GM23248 (cell line): ENCODE measurements around the gene MBTPS1. TPM values are rescaled to one million over a fixed set of nuclear protein-coding genes. Genes with fewer than 3 reads are reported as not detected.
"Not testable (repeated sequence)": the region's sequence is repeated elsewhere in the genome, so short reads cannot be mapped to it uniquely, and the experiment has no call there.

Experiments
- DNase-seq: peaks from one replicate; pipeline ENCODE4 v3.0.0-alpha.2; 2015
- H2AFZ ChIP-seq: fragments of 200-600 bp; sonication (generic); 2 replicates; pipeline ENCODE4 v1.6.1; 2016; ENCODE audit warnings: antibody characterized with exemption
- H3F3A ChIP-seq: fragments of 200-600 bp; sonication (generic); 2 replicates; pipeline ENCODE4 v1.6.1; 2016; ENCODE audit warnings: mild to moderate bottlenecking, antibody characterized with exemption, mixed run types; ENCODE audit not compliant: insufficient read depth
- H3K27ac ChIP-seq: fragments of 200-600 bp; sonication (generic); 2 replicates; pipeline ENCODE4 v1.5.1; 2016; ENCODE audit warnings: mild to moderate bottlenecking
- H3K27me3 ChIP-seq: fragments of 200-600 bp; sonication (generic); replicated peaks from 2 replicates; pipeline ENCODE4 v1.6.1; 2016; ENCODE audit warnings: mild to moderate bottlenecking; ENCODE audit not compliant: insufficient read depth
- H3K36me3 ChIP-seq: fragments of 200-600 bp; sonication (generic); 2 replicates; pipeline ENCODE4 v1.6.1; 2016; ENCODE audit warnings: low read depth, mild to moderate bottlenecking
- H3K4me1 ChIP-seq: fragments of 200-600 bp; sonication (generic); 2 replicates; pipeline ENCODE4 v1.6.1; 2016; ENCODE audit warnings: mild to moderate bottlenecking; ENCODE audit not compliant: insufficient read depth
- H3K4me2 ChIP-seq: fragments of 200-600 bp; sonication (generic); one replicate; pipeline ENCODE4 v1.6.1; 2016; ENCODE audit warnings: mild to moderate bottlenecking; ENCODE audit not compliant: unreplicated experiment
- H3K4me3 ChIP-seq: fragments of 200-600 bp; sonication (generic); 2 replicates; pipeline ENCODE4 v1.5.1; 2016; ENCODE audit warnings: mild to moderate bottlenecking
- H3K79me2 ChIP-seq: fragments of 200-600 bp; sonication (generic); 2 replicates; pipeline ENCODE4 v1.6.1; 2016; ENCODE audit warnings: mild to moderate bottlenecking; ENCODE audit not compliant: insufficient read depth
- H3K9ac ChIP-seq: fragments of 200-600 bp; sonication (generic); 2 replicates; pipeline ENCODE4 v1.6.1; 2016; ENCODE audit warnings: mild to moderate bottlenecking
- H3K9me2 ChIP-seq: fragments of 200-600 bp; sonication (generic); 2 replicates; pipeline ENCODE4 v1.6.1; 2016; ENCODE audit warnings: mixed run types, mild to moderate bottlenecking, moderate library complexity; ENCODE audit not compliant: insufficient read depth
- H3K9me3 ChIP-seq: fragments of 200-600 bp; sonication (generic); one replicate; pipeline ENCODE4 v1.6.1; 2017; ENCODE audit warnings: low read depth
- H4K20me1 ChIP-seq: fragments of 200-600 bp; sonication (generic); 2 replicates; pipeline ENCODE4 v1.6.0; 2016; ENCODE audit not compliant: insufficient read depth
- EZH2 ChIP-seq: fragments of 200-600 bp; sonication (generic); IDR thresholded peaks from 2 replicates; pipeline ENCODE4 v1.6.1; 2018; ENCODE audit warnings: antibody characterized with exemption, mild to moderate bottlenecking; ENCODE audit not compliant: insufficient read depth, poor library complexity, severe bottlenecking
- EZH2phosphoT487 ChIP-seq: fragments of 200-600 bp; sonication (generic); IDR thresholded peaks from 2 replicates; pipeline ENCODE4 v1.6.1; 2018; ENCODE audit warnings: antibody characterized with exemption, moderate library complexity, mild to moderate bottlenecking, low read depth; ENCODE audit not compliant: insufficient read depth
- WGBS, 2 experiments: methylation state at CpG; one replicate each; pipeline ENCODE4 v1.1.6; 2015 to 2017; ENCODE audit warnings: low lambda C conversion rate in 2 of 2, low coverage in 1 of 2; ENCODE audit errors: missing lambda C conversion rate in 2 of 2; 5-methylcytosine and 5-hydroxymethylcytosine counted together
- in situ Hi-C: fragments of 300-500 bp; cut with MboI; formaldehyde crosslinking; loops from 2 replicates; pipeline ENCODE4 v1.15.0; 2020
- polyA plus RNA-seq: library from polyadenylated mRNA; unstranded; fragments of >200 nt; fragmentation: Nextera tagmentation; extraction: Ambion mirVana; gene quantifications from 2 replicates; pipeline ENCODE4 v1.2.1, GENCODE V29; 2016
- total RNA-seq: library from RNA; depleted of rRNA; stranded (reverse); fragments of >200 nt; shearing (Covaris generic); gene quantifications from 2 replicates; pipeline ENCODE4 v1.2.3, GENCODE V29; 2014

The MBTPS1 gene
- total and polyA plus RNA-seq, 2 experiments from 2014 or later = 84.0 to 95.7 TPM

- Histone ChIP-seq H2AFZ (peak overlapping the region; percentile 88), H3K9me3 (no peaks in the 10 kb centered on the region), H3K4me3 (peak overlapping the region; percentile 95), H3K9me2 (no peaks in the 10 kb centered on the region), H3K27ac (peak overlapping the region; percentile 76), H3K27me3 (no peaks in the 10 kb centered on the region), H3K36me3 (no peaks in the 10 kb centered on the region), H3K4me2 (peak overlapping the region; percentile 96), H3K79me2 (peaks cover 59% of the 10 kb centered on the region), H3K9ac (peak overlapping the region; percentile 92), H4K20me1 (no peaks in the 10 kb centered on the region), H3F3A (no peaks in the 10 kb centered on the region), H3K4me1 (0 out of 2 replicates have a peak, but pooled peaks cover 9% of the 10 kb centered on the region)
- DNase-seq = peak; percentile 66
- 1% methylated on average over 42 to 57 of the region's 57 CpGs for WGBS, 2 experiments
- TF ChIP-seq EZH2 = no peak
- no peak for TF ChIP-seq EZH2phosphoT487
- in situ Hi-C loops = no loop called here
Observed at GRCh38 chr16:84115919-84116719, 623 bp downstream of the MBTPS1 start.

GRCh38 chr16:84111949-84112348 lies 4.8 kb downstream of the MBTPS1 start:
- in situ Hi-C loops, H3K9ac ChIP-seq, H3K4me3 ChIP-seq, H3K27me3 ChIP-seq, H3K36me3 ChIP-seq, H3K4me1 ChIP-seq, H3F3A ChIP-seq, H3K9me3 ChIP-seq, H2AFZ ChIP-seq, H3K4me2 ChIP-seq, H3K27ac ChIP-seq, H3K9me2 ChIP-seq: not testable (repeated sequence)
- DNase-seq = peak; percentile 25
- WGBS, 2 experiments = 97 to 100% methylated on average over 3 of the region's 3 CpGs
- Histone ChIP-seq H3K79me2 (peaks cover 94% of the 10 kb centered on the region), H4K20me1 (peaks cover 12% of the 10 kb centered on the region; the same call in 1 of the 2 replicates)

- Histone ChIP-seq H4K20me1 (peaks cover 12% of the 10 kb centered on the region; the same call in 1 of the 2 replicates), H3K4me1 (0 out of 2 replicates have a peak, but pooled peaks cover 9% of the 10 kb centered on the region), H3K4me3 (no peak overlapping the region), H3K27ac (no peak overlapping the region), H3F3A (no peaks in the 10 kb centered on the region), H3K36me3 (no peaks in the 10 kb centered on the region), H3K79me2 (peaks cover 98% of the 10 kb centered on the region), H3K27me3 (no peaks in the 10 kb centered on the region), H3K9me3 (no peaks in the 10 kb centered on the region), H3K9me2 (no peaks in the 10 kb centered on the region), H3K4me2 (no peak overlapping the region), H3K9ac (no peak overlapping the region), H2AFZ (no peak overlapping the region)
- in situ Hi-C loops = no loop called here
- DNase-seq = no peak
- 88 to 89% methylated on average over 3 of the region's 3 CpGs for WGBS, 2 experiments
- TF ChIP-seq EZH2phosphoT487 (no peak), EZH2 (no peak)
Observed at GRCh38 chr16:84111525-84111924, 5.2 kb downstream of the MBTPS1 start.

GRCh38 chr16:84110527-84110926 lies 6.2 kb downstream of the MBTPS1 start:
- TF ChIP-seq EZH2 = no peak
- no peak for TF ChIP-seq EZH2phosphoT487
- DNase-seq = no peak
- Histone ChIP-seq H3K79me2 (peaks cover 100% of the 10 kb centered on the region), H3K27ac (no peak overlapping the region), H3K9me3 (no peaks in the 10 kb centered on the region), H3F3A (no peaks in the 10 kb centered on the region), H3K36me3 (no peaks in the 10 kb centered on the region), H4K20me1 (peaks cover 12% of the 10 kb centered on the region; the same call in 1 of the 2 replicates), H3K9me2 (no peaks in the 10 kb centered on the region), H3K4me3 (no peak overlapping the region), H3K9ac (no peak overlapping the region), H3K4me2 (no peak overlapping the region), H3K27me3 (no peaks in the 10 kb centered on the region), H3K4me1 (0 out of 2 replicates have a peak, but pooled peaks cover 6% of the 10 kb centered on the region), H2AFZ (no peak overlapping the region)
- WGBS, 2 experiments = 69 to 72% methylated on average over 3 of the region's 3 CpGs
- in situ Hi-C loops = no loop called here
